Effector memory CD4-positive, alpha-beta T cell (primary cell): ENCODE measurements around the gene SGCA.
A peak's percentile ranks its signal among the peaks of the same experiment; 100 is the strongest.

ENCODE experiments used
- DNase-seq, 3 donors: peaks; one replicate each; pipeline ENCODE4 v3.0.0-alpha.2; 2020
- H3K27ac ChIP-seq: 2 replicates; pipeline ENCODE4 v1.7.0; 2013; ENCODE audit warnings: mild to moderate bottlenecking, low read length, moderate library complexity; ENCODE audit not compliant: insufficient read depth, poor library complexity, severe bottlenecking
- H3K27me3 ChIP-seq: replicated peaks from 2 replicates; pipeline ENCODE4 v1.7.0; 2013; ENCODE audit warnings: mild to moderate bottlenecking, low read length; ENCODE audit not compliant: insufficient read depth, control insufficient read depth, poor library complexity, severe bottlenecking
- H3K36me3 ChIP-seq: 2 replicates; pipeline ENCODE4 v1.7.0; 2013; ENCODE audit warnings: mild to moderate bottlenecking, low read length, moderate library complexity; ENCODE audit not compliant: control insufficient read depth, insufficient read depth
- H3K4me1 ChIP-seq: 2 replicates; pipeline ENCODE4 v1.7.0; 2013; ENCODE audit warnings: low read length, mild to moderate bottlenecking; ENCODE audit not compliant: control insufficient read depth, insufficient read depth, poor library complexity, severe bottlenecking
- H3K4me3 ChIP-seq: 2 replicates; pipeline ENCODE4 v1.7.0; 2013; ENCODE audit warnings: low read length, low read depth, mild to moderate bottlenecking; ENCODE audit not compliant: insufficient read depth, poor library complexity, severe bottlenecking
- H3K9me3 ChIP-seq: 2 replicates; pipeline ENCODE4 v1.7.0; 2013; ENCODE audit warnings: mild to moderate bottlenecking, low read length, moderate library complexity; ENCODE audit not compliant: control insufficient read depth

SGCA gene

DNA sequence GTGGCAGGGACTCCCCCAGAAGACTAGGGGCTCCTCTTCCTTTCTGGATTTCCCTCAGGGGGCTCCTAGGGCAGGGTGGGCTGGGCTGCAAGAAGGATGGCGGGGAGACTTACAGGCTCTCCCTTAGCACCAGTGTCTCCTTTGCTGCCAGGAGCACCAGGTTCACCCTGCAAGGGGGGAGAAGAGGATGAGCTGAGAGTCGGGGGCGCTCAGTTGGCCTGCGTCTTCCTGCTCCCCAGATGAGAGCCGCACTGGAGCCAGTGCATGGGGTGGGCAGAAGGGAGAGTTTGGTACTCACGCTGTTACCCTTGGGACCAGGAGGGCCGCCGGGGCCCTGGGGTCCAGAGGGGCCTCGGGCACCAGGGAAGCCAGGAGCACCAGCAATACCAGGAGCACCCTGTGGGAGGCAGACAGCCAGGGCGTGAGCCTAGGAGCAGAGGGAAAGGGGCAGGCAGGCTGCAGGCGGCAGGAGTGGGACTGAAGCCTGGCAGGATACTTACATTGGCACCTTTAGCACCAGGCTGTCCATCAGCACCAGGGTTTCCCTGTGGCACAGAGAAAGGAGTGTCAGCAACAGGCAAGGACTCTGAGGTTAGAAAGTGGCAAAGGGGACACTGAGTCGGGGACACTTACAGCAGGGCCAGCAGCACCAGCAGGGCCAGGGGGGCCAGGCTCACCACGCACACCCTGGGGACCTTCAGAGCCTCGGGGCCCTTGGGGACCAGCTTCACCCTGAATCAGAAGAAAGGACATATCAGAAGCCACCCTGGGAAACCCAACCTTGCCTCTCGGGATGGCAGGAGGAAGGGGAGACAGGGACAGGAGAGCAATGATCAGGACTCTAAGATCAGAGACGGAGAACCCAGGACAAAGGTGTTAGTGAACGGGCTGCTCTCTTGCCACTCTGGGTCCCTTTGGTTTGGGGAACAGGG, 29.4 kb downstream of the SGCA start:
- DNase-seq = no peak
- H3K27ac ChIP-seq = no peak overlapping the region
- H3K9me3 ChIP-seq = no peaks in the 10 kb centered on the region
- H3K36me3 ChIP-seq = no peaks in the 10 kb centered on the region
- H3K4me1 ChIP-seq = peaks cover 11% of the 10 kb centered on the region
- no peak overlapping the region for H3K4me3 ChIP-seq
- H3K27me3 ChIP-seq = no peaks in the 10 kb centered on the region

DNA sequence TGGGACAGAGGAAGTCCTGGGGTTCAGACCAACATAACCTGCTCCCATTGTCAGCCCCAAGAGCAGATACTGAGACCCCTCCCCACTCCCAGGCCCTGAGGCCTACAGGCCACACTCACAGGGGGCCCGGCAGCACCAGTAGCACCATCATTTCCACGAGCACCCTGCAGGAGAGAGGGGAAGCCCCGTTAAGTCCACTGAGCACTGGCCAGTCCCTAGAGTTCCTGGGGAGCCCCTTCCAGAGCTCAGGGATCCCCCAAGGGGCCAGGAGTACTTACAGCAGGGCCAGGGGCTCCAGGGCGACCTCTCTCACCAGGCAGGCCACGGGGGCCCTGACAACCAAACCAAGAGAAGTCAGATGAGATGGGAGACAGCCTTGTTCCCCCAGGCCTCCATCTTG, 30.2 kb downstream of the SGCA start:
- H3K9me3 ChIP-seq = no peaks in the 10 kb centered on the region
- H3K27ac ChIP-seq = no peak overlapping the region
- DNase-seq = no peak
- no peak overlapping the region for H3K4me3 ChIP-seq
- peaks cover 3% of the 10 kb centered on the region for H3K27me3 ChIP-seq
- H3K36me3 ChIP-seq = no peaks in the 10 kb centered on the region
- peaks cover 17% of the 10 kb centered on the region for H3K4me1 ChIP-seq

DNA sequence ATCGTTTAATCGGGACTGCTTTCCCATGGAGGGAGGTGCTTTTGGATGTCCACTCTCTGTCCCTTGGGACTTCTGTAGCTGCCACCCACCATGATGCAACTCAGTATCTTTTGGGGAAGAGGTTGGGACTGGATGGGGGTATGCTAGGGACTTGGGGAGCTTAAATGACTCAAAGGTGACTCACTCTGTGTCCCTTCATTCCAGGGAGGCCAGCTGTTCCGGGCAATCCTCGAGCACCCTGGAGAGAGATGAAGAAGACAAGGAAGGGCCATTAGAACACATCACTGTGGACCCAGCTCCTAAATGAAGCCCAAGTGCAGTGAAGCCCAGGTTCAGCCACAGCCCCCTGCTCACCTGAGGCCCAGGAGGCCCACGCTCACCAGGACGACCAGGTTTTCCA, 31.0 kb downstream of the SGCA start:
- no peak overlapping the region for H3K4me3 ChIP-seq
- no peaks in the 10 kb centered on the region for H3K36me3 ChIP-seq
- H3K27me3 ChIP-seq = peaks cover 11% of the 10 kb centered on the region
- H3K9me3 ChIP-seq = no peaks in the 10 kb centered on the region
- no peak overlapping the region for H3K27ac ChIP-seq
- peaks cover 21% of the 10 kb centered on the region for H3K4me1 ChIP-seq
- DNase-seq = no peak

DNA sequence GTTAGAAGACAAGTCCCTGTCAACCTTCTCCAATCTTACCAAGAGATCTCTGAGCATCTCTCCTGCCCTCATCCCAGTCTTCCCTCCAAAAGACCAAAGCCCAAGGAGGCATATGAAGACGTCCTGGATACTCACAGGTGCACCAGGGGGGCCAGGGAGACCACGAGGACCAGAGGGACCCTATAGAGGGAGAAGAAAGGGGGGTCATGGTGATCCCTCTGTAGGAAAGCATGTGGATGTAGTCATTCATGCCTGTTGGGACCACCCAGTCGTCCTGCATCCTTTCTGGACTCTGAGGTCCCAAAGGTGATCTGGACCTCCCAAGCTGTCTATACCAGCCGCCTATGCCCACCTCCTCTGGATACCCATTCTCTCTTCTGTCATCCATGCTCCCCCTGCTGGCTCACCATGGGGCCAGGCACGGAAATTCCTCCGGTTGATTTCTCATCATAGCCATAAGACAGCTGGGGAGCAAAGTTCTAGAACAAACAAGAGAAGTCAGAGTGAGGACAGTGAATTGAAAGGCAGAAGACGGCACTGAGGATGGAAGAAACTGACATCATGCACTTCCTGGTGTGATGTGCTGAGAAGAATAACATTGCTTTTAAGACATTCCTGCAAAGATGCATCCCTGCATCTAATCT, 32.3 kb downstream of the SGCA start:
- Histone ChIP-seq H3K27me3 (peaks cover 21% of the 10 kb centered on the region), H3K4me3 (no peak overlapping the region), H3K4me1 (peaks cover 21% of the 10 kb centered on the region), H3K9me3 (no peaks in the 10 kb centered on the region), H3K27ac (no peak overlapping the region), H3K36me3 (no peaks in the 10 kb centered on the region)
- DNase-seq = peak in 2 of 3 donors; percentile 22 to 33

DNA sequence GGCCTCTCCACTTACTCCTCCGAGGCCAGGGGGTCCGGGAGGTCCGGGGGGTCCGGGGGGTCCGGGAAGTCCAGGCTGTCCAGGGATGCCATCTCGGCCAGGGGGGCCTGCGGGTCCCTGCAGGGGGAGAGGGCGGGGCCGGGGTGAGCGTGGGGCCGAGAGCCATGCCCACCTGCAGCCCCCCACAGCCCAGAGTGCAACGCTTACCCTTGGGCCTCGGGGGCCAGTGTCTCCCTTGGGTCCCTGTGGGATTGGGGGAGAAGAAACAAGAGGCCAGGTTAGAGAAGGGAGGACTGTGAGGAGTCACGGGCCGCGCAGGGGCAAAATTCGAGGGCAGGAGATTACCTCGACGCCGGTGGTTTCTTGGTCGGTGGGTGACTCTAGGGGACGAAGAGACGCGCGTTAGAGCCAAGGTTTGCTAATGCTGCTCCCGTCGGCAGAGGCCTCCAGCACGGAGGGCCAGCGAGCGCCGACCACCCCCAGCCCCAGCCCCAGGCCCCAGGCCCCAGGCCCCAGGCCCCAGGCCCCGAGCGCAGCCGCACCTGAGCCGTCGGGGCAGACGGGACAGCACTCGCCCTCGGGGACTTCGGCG, 33.5 kb downstream of the SGCA start:
- H3K4me3 ChIP-seq = no peak overlapping the region
- no peak overlapping the region for H3K27ac ChIP-seq
- peaks cover 21% of the 10 kb centered on the region for H3K27me3 ChIP-seq
- peaks cover 21% of the 10 kb centered on the region for H3K4me1 ChIP-seq
- no peaks in the 10 kb centered on the region for H3K36me3 ChIP-seq
- no peak for DNase-seq
- no peaks in the 10 kb centered on the region for H3K9me3 ChIP-seq

DNA sequence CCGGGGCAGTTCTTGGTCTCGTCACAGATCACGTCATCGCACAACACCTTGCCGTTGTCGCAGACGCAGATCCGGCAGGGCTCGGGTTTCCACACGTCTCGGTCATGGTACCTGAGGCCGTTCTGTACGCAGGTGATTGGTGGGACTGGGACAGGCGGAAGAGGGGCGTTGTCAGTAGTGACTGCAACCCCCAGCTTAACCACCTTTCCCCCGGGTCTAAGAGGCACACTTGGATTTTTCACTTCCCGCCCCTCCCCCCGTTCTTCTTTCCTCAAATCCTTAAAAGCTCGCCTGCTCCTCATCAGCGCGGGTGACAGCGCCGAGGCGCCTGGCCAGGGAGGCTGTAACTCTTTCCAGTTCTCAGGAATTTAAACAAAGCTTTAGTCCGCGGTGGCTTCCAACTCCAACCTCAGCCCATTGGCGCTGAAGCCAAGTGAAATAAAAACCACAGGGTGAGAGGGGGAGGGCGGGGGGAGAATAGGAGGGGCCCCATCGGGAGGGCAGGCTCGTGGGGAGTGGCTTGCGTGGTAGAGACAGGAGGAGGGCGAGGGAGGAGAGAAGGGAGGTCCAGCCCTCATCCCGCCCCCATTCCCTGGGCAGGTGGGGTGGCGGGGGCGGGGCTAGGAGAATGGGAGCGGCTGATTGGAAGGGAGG, 34.1 kb downstream of the SGCA start:
- H3K9me3 ChIP-seq = no peaks in the 10 kb centered on the region
- H3K4me1 ChIP-seq = peaks cover 21% of the 10 kb centered on the region
- peak overlapping the region; percentile 53 for H3K4me3 ChIP-seq
- peak; percentile 70 to 79 (median 73) for DNase-seq
- peak overlapping the region; percentile 45 for H3K27ac ChIP-seq
- no peaks in the 10 kb centered on the region for H3K36me3 ChIP-seq
- H3K27me3 ChIP-seq = peaks cover 26% of the 10 kb centered on the region

DNA sequence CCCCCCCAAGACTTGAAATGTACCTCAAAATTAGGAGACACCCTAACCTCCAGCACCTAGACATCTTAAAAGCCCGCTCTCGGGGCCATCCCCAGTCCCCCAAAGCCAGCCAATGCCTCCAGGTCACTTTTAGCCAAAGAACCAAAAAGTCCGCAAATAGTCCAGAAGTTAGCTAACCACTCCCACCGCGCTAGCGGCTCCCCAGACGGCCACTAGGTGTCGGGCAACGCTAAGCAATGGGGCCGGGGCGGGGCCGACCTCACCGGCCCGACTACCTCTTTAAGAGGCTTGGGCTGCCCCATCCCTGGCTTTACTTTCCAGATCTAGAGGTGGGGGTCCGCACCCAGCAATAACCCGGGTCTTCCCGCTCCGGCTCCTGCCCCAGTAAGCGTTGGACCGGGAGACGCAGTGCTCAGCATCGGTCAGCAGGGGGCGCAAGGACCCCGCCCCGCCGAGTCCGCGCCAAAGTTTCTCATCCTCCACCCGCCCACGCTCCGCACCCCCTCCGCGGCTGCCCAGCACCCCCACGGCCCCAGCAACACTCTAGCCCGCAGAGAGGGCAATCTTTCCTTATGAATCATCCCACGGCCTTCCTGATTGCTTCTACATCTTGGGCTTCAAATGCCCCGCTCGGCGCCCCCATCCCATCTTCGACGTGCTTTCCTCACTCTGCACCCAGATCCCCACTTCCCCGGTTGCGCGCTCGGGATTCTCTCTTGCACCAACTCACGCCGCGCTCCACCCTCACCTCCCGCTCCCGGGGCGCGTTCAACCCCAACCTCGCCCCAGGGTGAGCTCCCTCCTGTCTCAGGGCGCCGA, 34.9 kb downstream of the SGCA start:
- Histone ChIP-seq H3K4me3 (peak overlapping the region; percentile 53), H3K27ac (peak overlapping the region; percentile 45), H3K36me3 (no peaks in the 10 kb centered on the region), H3K9me3 (no peaks in the 10 kb centered on the region), H3K27me3 (peaks cover 27% of the 10 kb centered on the region), H3K4me1 (peaks cover 21% of the 10 kb centered on the region)
- peak; percentile 53 to 69 (median 64) for DNase-seq

DNA sequence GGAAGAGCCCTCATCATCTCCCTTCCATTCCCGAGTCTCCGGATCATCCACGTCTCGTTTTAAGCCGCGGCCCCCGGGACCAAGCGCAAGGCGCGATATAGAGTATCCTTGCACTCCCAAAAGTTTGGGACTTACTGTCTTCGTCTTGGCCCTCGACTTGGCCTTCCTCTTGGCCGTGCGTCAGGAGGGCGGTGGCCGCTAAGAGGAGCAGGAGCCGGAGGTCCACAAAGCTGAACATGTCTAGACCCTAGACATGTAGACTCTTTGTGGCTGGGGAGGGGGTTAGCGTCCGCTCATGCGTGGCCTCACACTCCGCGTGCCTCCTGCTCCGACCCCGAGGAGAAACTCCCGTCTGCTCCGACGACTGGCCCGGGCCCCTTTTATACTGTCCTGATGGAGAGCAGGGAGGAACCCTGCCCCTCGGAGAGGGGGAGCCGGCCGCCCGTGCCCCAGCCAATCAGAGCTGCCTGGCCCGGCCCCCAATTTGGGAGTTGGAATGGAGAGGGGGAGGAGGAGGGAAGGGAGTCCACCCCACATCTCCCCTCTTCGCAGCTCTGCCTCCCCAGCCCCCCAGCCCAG, 35.6 kb downstream of the SGCA start, which contains the start of gene COL1A1:
TSS of gene COL1A1 (minus strand) at position 356 of the 579 bp plus-strand sequence. CDS start at position 238, 118 bp downstream.
- no peaks in the 10 kb centered on the region for H3K9me3 ChIP-seq
- H3K27me3 ChIP-seq = peaks cover 33% of the 10 kb centered on the region
- peaks cover 21% of the 10 kb centered on the region for H3K4me1 ChIP-seq
- H3K36me3 ChIP-seq = no peaks in the 10 kb centered on the region
- H3K4me3 ChIP-seq = peak within 1 kb of the TSS; percentile 53
- no peak within 1 kb of the TSS for H3K27ac ChIP-seq
- no peak for DNase-seq

DNA sequence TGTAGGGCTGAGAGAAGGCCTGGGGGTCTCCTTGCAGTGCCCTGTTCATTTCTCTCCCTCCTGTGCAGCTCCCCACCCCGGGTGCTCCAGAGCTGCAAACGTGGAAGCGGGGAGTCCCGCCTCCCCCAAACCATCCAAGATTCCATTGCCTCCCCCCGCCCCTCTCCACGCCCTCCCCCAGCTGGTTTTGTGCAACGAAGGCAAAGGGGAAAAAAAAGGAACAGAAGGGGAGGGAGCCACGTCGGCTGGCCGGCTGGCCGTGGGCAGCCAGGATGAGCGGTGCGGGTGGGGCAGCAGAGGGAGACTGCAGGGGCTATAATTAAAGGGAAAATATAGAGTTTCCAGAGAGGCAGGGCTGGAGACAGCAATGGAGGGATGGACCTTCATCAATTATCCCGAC, 37.3 kb downstream of the SGCA start:
- H3K4me3 ChIP-seq = no peak overlapping the region
- no peak overlapping the region for H3K27ac ChIP-seq
- DNase-seq = no peak
- H3K9me3 ChIP-seq = no peaks in the 10 kb centered on the region
- peaks cover 38% of the 10 kb centered on the region for H3K27me3 ChIP-seq
- H3K36me3 ChIP-seq = no peaks in the 10 kb centered on the region
- peaks cover 21% of the 10 kb centered on the region for H3K4me1 ChIP-seq
